Loucy (cell line): ENCODE results near the gene TPK1.

Source experiments
- H2AFZ ChIP-seq: fragments of 200-600 bp; sonication (generic); 2 replicates; pipeline ENCODE4 v1.6.0; 2016; ENCODE audit warnings: antibody characterized with exemption, mild to moderate bottlenecking, low read length, moderate library complexity
- H3F3A ChIP-seq: fragments of 200-600 bp; 2 replicates; pipeline ENCODE4 v1.6.0; 2016; ENCODE audit warnings: antibody characterized with exemption, low read depth, mild to moderate bottlenecking
- H3K27me3 ChIP-seq: fragments of 200-600 bp; sonication (generic); 2 replicates; pipeline ENCODE4 v1.6.1; 2014; ENCODE audit warnings: low read length, mild to moderate bottlenecking; ENCODE audit not compliant: insufficient read depth, poor library complexity, severe bottlenecking
- H3K36me3 ChIP-seq: fragments of 200-600 bp; sonication (generic); 2 replicates; pipeline ENCODE4 v1.6.1; 2016; ENCODE audit warnings: low read length; ENCODE audit not compliant: insufficient read depth
- H3K4me1 ChIP-seq: fragments of 200-600 bp; sonication (generic); 2 replicates; pipeline ENCODE4 v1.5.1; 2014; ENCODE audit warnings: low read length, mild to moderate bottlenecking; ENCODE audit not compliant: insufficient read depth, poor library complexity, severe bottlenecking
- H3K4me2 ChIP-seq: fragments of 200-600 bp; sonication (generic); 2 replicates; pipeline ENCODE4 v1.6.0; 2014; ENCODE audit warnings: antibody characterized with exemption, low read length, low read depth, mild to moderate bottlenecking; ENCODE audit not compliant: poor library complexity, severe bottlenecking
- H3K4me3 ChIP-seq: fragments of 200-600 bp; sonication (generic); 2 replicates; pipeline ENCODE4 v1.5.1; 2014; ENCODE audit warnings: low read length, mild to moderate bottlenecking, mixed read lengths; ENCODE audit not compliant: poor library complexity, severe bottlenecking
- H3K79me2 ChIP-seq: fragments of 200-600 bp; sonication (generic); 2 replicates; pipeline ENCODE4 v1.6.1; 2014; ENCODE audit warnings: low read length; ENCODE audit not compliant: insufficient read depth
- H3K9ac ChIP-seq: fragments of 200-600 bp; sonication (generic); 2 replicates; pipeline ENCODE4 v1.6.0; 2014; ENCODE audit warnings: mild to moderate bottlenecking, low read depth, low read length, moderate library complexity; ENCODE audit not compliant: poor library complexity, severe bottlenecking
- H3K9me2 ChIP-seq: fragments of 200-600 bp; sonication (generic); replicated peaks from 2 replicates; pipeline ENCODE4 v1.6.1; 2016; ENCODE audit warnings: low read depth, low read length, mixed read lengths
- H3K9me3 ChIP-seq: fragments of 200-600 bp; sonication (generic); 2 replicates; pipeline ENCODE4 v1.6.1; 2014; ENCODE audit warnings: mild to moderate bottlenecking, antibody characterized with exemption, low read length, low read depth; ENCODE audit not compliant: insufficient read depth
- H4K20me1 ChIP-seq: fragments of 200-600 bp; sonication (generic); 2 replicates; pipeline ENCODE4 v1.6.0; 2014; ENCODE audit warnings: antibody characterized with exemption, low read length, mild to moderate bottlenecking; ENCODE audit not compliant: insufficient read depth, poor library complexity, severe bottlenecking
- CTCF ChIP-seq: fragments of 200-600 bp; sonication (generic); conservative IDR thresholded peaks from 2 replicates; pipeline ENCODE4 v1.5.1; 2014; ENCODE audit warnings: mild to moderate bottlenecking, antibody characterized with exemption, low read length
- EZH2phosphoT487 ChIP-seq: fragments of 200-600 bp; IDR thresholded peaks from 2 replicates; pipeline ENCODE4 v1.6.1; 2018; ENCODE audit warnings: antibody characterized with exemption, mild to moderate bottlenecking, moderate library complexity, borderline replicate concordance

TPK1 gene

DNA sequence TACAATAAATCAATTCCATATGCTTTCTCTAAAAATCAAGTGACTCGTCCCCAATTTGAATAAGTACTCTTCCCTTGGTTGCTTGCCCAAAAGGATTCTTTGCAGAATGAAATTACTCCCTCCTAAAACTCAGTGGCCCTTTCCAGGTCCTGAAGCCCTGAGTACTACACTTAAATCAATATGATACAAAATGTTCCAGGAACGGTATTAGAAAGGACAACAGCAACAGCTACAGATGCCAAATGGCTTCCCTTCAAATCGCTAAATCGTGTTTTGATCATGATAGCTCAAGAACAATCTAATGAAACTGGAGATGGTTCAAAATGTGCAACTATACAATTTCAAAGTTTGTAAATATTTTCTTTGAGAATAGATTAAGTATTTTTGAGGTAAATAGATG, 59.4 kb downstream of the TPK1 start:
- Histone ChIP-seq H3F3A (no peaks in the 10 kb centered on the region), H3K79me2 (no peaks in the 10 kb centered on the region), H3K9me3 (no peaks in the 10 kb centered on the region), H3K4me1 (peaks cover 4% of the 10 kb centered on the region), H3K4me3 (no peak overlapping the region), H4K20me1 (no peaks in the 10 kb centered on the region), H3K9ac (no peak overlapping the region), H3K9me2 (no peaks in the 10 kb centered on the region), H2AFZ (no peak overlapping the region), H3K4me2 (no peak overlapping the region), H3K36me3 (no peaks in the 10 kb centered on the region), H3K27me3 (no peaks in the 10 kb centered on the region)
- TF ChIP-seq CTCF = no peak
- TF ChIP-seq EZH2phosphoT487 = no peak

- H4K20me1 ChIP-seq = no peaks in the 10 kb centered on the region
- H3K79me2 ChIP-seq = no peaks in the 10 kb centered on the region
- H3K4me1 ChIP-seq = peaks cover 4% of the 10 kb centered on the region
- H2AFZ ChIP-seq = peak overlapping the region; percentile 22; the same call in 1 of the 2 replicates
- no peaks in the 10 kb centered on the region for H3K36me3 ChIP-seq
- H3K27me3 ChIP-seq = no peaks in the 10 kb centered on the region
- no peak overlapping the region for H3K4me3 ChIP-seq
- H3K9me3 ChIP-seq = no peaks in the 10 kb centered on the region
- H3K9me2 ChIP-seq = no peaks in the 10 kb centered on the region
- TF ChIP-seq CTCF (no peak), EZH2phosphoT487 (no peak)
- H3K9ac ChIP-seq = no peak overlapping the region
- peak overlapping the region; percentile 14 for H3K4me2 ChIP-seq
- no peaks in the 10 kb centered on the region for H3F3A ChIP-seq
Observed at GRCh38 chr7:144775749-144776148, 60.1 kb downstream of the TPK1 start.

- H3K79me2 ChIP-seq = no peaks in the 10 kb centered on the region
- TF ChIP-seq CTCF (no peak), EZH2phosphoT487 (no peak)
- H4K20me1 ChIP-seq = no peaks in the 10 kb centered on the region
- peaks cover 4% of the 10 kb centered on the region for H3K4me1 ChIP-seq
- no peaks in the 10 kb centered on the region for H3K9me2 ChIP-seq
- no peaks in the 10 kb centered on the region for H3F3A ChIP-seq
- no peak overlapping the region for H3K4me3 ChIP-seq
- H3K4me2 ChIP-seq = no peak overlapping the region
- no peaks in the 10 kb centered on the region for H3K9me3 ChIP-seq
- H3K9ac ChIP-seq = no peak overlapping the region
- no peaks in the 10 kb centered on the region for H3K27me3 ChIP-seq
- no peaks in the 10 kb centered on the region for H3K36me3 ChIP-seq
- H2AFZ ChIP-seq = no peak overlapping the region
Observed at GRCh38 chr7:144771927-144772326, 63.9 kb downstream of the TPK1 start.
